Testis (tissue), 2 donors: ENCODE results near the gene MARCHF2.

Source experiments
- CTCF ChIP-seq, 3 experiments: fragments of 450-650 bp in 2 of 3; fragments of 200-600 bp in 1 of 3; sonication (generic) in 1 of 3; IDR thresholded peaks; one replicate each; pipeline ENCODE4 v1.5.1; 2016 to 2019; ENCODE audit warnings: antibody characterized with exemption in 3 of 3, mild to moderate bottlenecking in 2 of 3, moderate library complexity in 1 of 3
- POLR2A ChIP-seq: fragments of 450-650 bp; IDR thresholded peaks from one replicate; pipeline ENCODE4 v1.6.1; 2017; ENCODE audit warnings: antibody characterized with exemption, mild to moderate bottlenecking, moderate library complexity

DNA sequence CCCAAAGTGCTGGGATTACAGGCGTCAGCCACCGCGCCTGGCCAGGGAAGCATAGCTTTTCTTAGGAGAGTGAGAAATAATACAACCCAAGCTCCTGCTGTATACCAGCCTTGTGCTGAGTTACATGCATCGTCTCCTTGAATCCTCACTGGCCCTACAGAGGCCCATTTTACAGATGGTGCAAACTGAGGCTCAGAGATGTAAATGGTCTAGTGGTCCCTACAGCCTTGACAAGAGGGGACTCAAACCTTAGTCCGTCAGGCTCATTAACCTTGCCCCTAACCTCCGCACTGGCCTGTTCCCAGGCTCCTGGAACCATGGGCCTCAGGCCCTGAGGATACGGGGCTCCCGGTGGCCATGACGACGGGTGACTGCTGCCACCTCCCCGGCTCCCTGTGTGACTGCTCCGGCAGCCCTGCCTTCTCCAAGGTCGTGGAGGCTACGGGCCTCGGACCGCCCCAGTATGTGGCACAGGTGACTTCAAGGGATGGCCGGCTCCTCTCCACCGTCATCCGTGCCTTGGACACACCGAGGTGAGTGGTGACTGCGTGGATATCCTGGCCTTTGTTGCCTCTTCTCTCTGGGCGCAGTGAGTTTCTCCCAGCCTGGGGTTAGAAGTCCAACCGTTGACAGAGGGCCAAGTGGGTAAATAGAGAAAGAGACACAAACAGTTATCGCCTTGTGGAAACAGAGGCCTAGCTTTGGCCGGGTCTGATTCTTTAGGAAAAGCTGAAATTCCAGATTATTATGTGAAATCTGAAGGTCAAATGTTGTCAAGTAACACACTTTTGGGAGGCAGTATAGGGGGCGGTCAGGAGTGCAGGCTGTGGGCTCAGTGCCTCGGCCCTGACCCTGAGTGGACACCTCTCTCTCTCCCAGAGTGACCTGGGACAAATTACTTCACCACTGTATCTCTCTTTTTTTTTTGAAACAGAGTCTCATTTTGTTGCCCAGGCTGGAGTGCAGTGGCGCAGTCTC is 8.7 kb downstream of the MARCHF2 start:
- no peak for TF ChIP-seq POLR2A
- no peak for TF ChIP-seq CTCF (IDR thresholded peaks at IDR 0.05)
